Smooth muscle cell (in vitro differentiated cells): ENCODE results near the gene PHACTR1. TPM values are rescaled to one million over a fixed set of nuclear protein-coding genes. Genes with fewer than 3 reads are reported as not detected.

Experiments used
- DNase-seq: peaks from one replicate; lab custom pipeline; 2025; ENCODE audit not compliant: unreplicated experiment; lab: John Stamatoyannopoulos, UW
- H2AFZ ChIP-seq: fragments of 200-600 bp; sonication (generic); 2 replicates; pipeline ENCODE4 v1.6.0; 2016; ENCODE audit warnings: antibody characterized with exemption, low read depth, mild to moderate bottlenecking
- H3F3A ChIP-seq: fragments of 200-600 bp; sonication (generic); 2 replicates; pipeline ENCODE4 v1.6.0; 2017; ENCODE audit warnings: antibody characterized with exemption, low read depth
- H3K27ac ChIP-seq: fragments of 200-600 bp; sonication (generic); 2 replicates; pipeline ENCODE4 v1.5.1; 2016; ENCODE audit warnings: low read depth, mild to moderate bottlenecking
- H3K27me3 ChIP-seq: fragments of 200-600 bp; sonication (generic); 2 replicates; pipeline ENCODE4 v1.6.1; 2016; ENCODE audit warnings: low read depth, mild to moderate bottlenecking
- H3K36me3 ChIP-seq: fragments of 200-600 bp; sonication (generic); 2 replicates; pipeline ENCODE4 v1.5.1; 2016; ENCODE audit warnings: low read depth
- H3K4me1 ChIP-seq: fragments of 200-600 bp; sonication (generic); 2 replicates; pipeline ENCODE4 v1.5.1; 2016; ENCODE audit warnings: low read depth
- H3K4me2 ChIP-seq: fragments of 200-600 bp; sonication (generic); 2 replicates; pipeline ENCODE4 v1.6.0; 2016; ENCODE audit warnings: mild to moderate bottlenecking
- H3K4me3 ChIP-seq: fragments of 200-600 bp; sonication (generic); 2 replicates; pipeline ENCODE4 v1.5.1; 2016; ENCODE audit warnings: mild to moderate bottlenecking
- H3K79me2 ChIP-seq: fragments of 200-600 bp; sonication (generic); 2 replicates; pipeline ENCODE4 v1.6.0; 2016; ENCODE audit warnings: low read depth, mild to moderate bottlenecking
- H3K9ac ChIP-seq: fragments of 200-600 bp; sonication (generic); 2 replicates; pipeline ENCODE4 v1.6.0; 2016; ENCODE audit warnings: low read depth
- H3K9me3 ChIP-seq: fragments of 200-600 bp; sonication (generic); replicated peaks from 2 replicates; pipeline ENCODE4 v1.5.1; 2016; ENCODE audit warnings: low read depth
- H4K20me1 ChIP-seq: fragments of 200-600 bp; sonication (generic); 2 replicates; pipeline ENCODE4 v1.6.0; 2016; ENCODE audit warnings: low read depth
- WGBS: methylation state at CpG from one replicate; pipeline ENCODE4 v1.1.7; 2016; ENCODE audit warnings: low lambda C conversion rate; 5-methylcytosine and 5-hydroxymethylcytosine counted together
- polyA plus RNA-seq: library from polyadenylated mRNA; unstranded; fragments of >200 nt; fragmentation: Nextera tagmentation; extraction: Ambion mirVana; gene quantifications from 2 replicates; pipeline ENCODE4 v1.2.1, GENCODE V29; 2016
- total RNA-seq: library from RNA; depleted of rRNA; stranded (reverse); fragments of >200 nt; gene quantifications from 2 replicates; pipeline ENCODE4 v1.2.3, GENCODE V29; 2014
- TF ChIP-seq, protein P1 (sequence below): fragments of 200-600 bp; sonication (generic); IDR thresholded peaks from 2 replicates; pipeline ENCODE4 v1.5.1; 2017; ENCODE audit warnings: borderline replicate concordance, mild to moderate bottlenecking, antibody characterized with exemption; ENCODE audit not compliant: insufficient read depth, poor library complexity, severe bottlenecking

Gene PHACTR1
- total and polyA plus RNA-seq, 2 experiments from 2014 or later: 0.09 to 0.67 TPM

DNA sequence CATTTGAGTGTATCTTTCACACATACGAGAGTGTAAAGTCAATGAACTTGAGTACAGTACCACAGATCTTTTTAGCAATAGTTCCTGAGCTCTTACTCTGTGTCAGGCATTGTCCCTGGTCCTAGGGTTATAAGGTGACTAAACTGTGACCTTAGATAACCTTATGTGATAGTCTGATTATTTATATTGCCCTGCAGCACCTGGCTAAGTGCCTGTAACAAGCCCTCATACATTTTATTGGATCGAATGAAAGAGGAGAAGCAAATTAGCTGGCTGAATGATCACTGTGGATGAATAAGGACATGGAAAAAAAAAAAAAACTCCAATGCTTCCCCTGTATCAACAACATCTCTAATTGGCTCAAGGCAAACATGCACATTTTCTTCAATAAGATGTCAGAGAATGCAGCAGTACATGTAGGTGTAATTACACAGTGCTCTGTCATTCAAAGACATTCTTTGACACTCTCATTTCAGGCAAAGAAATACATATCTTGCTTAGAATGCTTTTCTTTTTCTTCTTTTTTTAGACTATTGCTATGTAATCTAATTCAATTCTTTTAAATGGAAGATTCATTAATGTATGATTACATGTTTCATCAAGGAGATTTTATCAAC, 153.4 kb downstream of the PHACTR1 start:
- Histone ChIP-seq H3K4me2 (no peak overlapping the region), H2AFZ (no peak overlapping the region), H3K27me3 (peaks cover 42% of the 10 kb centered on the region), H3F3A (no peaks in the 10 kb centered on the region), H3K9ac (no peak overlapping the region), H3K9me3 (no peaks in the 10 kb centered on the region), H3K4me3 (no peak overlapping the region), H3K27ac (no peak overlapping the region), H3K36me3 (no peaks in the 10 kb centered on the region), H3K4me1 (peaks cover 12% of the 10 kb centered on the region), H4K20me1 (no peaks in the 10 kb centered on the region), H3K79me2 (no peaks in the 10 kb centered on the region)
- WGBS: 82% methylated on average over 2 of the region's 2 CpGs
- TF ChIP-seq, protein P1, sequence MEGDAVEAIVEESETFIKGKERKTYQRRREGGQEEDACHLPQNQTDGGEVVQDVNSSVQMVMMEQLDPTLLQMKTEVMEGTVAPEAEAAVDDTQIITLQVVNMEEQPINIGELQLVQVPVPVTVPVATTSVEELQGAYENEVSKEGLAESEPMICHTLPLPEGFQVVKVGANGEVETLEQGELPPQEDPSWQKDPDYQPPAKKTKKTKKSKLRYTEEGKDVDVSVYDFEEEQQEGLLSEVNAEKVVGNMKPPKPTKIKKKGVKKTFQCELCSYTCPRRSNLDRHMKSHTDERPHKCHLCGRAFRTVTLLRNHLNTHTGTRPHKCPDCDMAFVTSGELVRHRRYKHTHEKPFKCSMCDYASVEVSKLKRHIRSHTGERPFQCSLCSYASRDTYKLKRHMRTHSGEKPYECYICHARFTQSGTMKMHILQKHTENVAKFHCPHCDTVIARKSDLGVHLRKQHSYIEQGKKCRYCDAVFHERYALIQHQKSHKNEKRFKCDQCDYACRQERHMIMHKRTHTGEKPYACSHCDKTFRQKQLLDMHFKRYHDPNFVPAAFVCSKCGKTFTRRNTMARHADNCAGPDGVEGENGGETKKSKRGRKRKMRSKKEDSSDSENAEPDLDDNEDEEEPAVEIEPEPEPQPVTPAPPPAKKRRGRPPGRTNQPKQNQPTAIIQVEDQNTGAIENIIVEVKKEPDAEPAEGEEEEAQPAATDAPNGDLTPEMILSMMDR: no peak
- DNase-seq: no peak

DNA sequence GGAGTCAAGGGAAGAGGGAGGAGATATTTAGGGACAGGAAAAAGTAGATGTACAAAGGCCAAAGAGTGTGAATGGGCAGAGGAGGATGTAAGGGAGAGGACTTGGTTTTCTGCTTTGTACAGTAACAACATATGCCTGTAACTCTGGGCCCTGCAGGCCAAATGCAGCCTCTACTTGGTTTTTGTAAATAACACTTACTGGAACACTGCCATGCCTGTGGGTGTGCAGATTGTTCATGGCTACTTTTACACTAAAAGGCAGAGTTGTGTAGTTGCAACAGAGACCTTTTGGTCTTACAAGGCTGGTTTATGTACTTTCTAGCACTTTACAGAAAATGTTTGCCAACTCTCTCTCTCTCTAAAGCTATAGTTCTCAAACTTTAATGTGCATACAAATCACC, 157.1 kb downstream of the PHACTR1 start:
- no peak overlapping the region for H2AFZ ChIP-seq
- no peak for DNase-seq
- H3F3A ChIP-seq: no peaks in the 10 kb centered on the region
- H3K4me3 ChIP-seq: no peak overlapping the region
- no peaks in the 10 kb centered on the region for H3K36me3 ChIP-seq
- H4K20me1 ChIP-seq: no peaks in the 10 kb centered on the region
- no peaks in the 10 kb centered on the region for H3K79me2 ChIP-seq
- H3K4me2 ChIP-seq: no peak overlapping the region
- peaks cover 52% of the 10 kb centered on the region for H3K27me3 ChIP-seq
- TF ChIP-seq, protein P1: no peak
- no peak overlapping the region for H3K27ac ChIP-seq
- no peak overlapping the region for H3K9ac ChIP-seq
- H3K4me1 ChIP-seq: no peaks in the 10 kb centered on the region
- H3K9me3 ChIP-seq: no peaks in the 10 kb centered on the region

DNA sequence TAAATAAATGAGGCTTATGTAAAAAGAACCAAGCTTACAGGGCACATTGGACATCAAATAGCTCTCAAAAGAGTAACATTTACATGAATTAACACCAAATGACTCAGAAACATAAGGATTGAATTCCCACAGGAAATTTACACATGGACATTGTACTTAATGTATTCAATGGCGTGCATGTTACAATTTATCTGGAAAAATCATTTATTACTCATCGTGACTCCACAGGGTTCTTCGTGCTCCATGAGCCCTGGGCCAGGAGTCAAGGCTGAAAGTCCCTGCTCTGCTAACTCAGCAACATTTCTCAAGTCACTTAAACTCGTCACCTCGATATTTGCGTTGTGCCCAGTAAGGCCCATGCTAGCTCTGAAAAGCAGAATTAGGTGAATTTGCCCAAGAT, 158.5 kb downstream of the PHACTR1 start:
- Histone ChIP-seq H3K36me3 (no peaks in the 10 kb centered on the region), H2AFZ (no peak overlapping the region), H3K4me1 (no peaks in the 10 kb centered on the region), H4K20me1 (no peaks in the 10 kb centered on the region), H3K4me3 (no peak overlapping the region), H3K9me3 (no peaks in the 10 kb centered on the region), H3K9ac (no peak overlapping the region), H3K4me2 (no peak overlapping the region), H3K79me2 (no peaks in the 10 kb centered on the region), H3K27ac (no peak overlapping the region), H3K27me3 (peaks cover 58% of the 10 kb centered on the region), H3F3A (no peaks in the 10 kb centered on the region)
- DNase-seq: no peak
- WGBS: 86% methylated on average over 6 of the region's 6 CpGs
- TF ChIP-seq, protein P1: no peak

DNA sequence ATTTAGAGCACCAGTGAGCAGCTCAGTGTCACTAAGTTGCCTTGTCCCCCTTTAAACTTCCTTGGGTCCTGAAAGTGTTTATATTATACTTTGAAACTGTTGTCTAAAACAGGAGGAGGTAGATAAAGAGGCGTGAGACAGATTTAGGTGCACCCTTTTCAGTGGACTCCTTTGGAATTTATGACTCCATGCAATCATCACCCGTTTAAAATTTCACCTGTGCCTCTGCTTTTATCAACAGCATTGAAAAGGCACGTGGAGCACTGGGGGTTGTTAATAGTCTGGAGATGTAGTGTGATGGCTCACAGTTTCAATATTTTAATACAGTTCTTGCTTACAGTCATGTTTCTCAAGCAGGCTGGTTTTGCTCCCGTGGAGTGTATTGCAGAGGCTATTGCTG, 162.2 kb downstream of the PHACTR1 start:
- H3K79me2 ChIP-seq: no peaks in the 10 kb centered on the region
- no peak overlapping the region for H3K4me2 ChIP-seq
- H3K9ac ChIP-seq: no peak overlapping the region
- H3K4me1 ChIP-seq: no peaks in the 10 kb centered on the region
- H3K27ac ChIP-seq: no peak overlapping the region
- DNase-seq: no peak
- H4K20me1 ChIP-seq: no peaks in the 10 kb centered on the region
- no peaks in the 10 kb centered on the region for H3K36me3 ChIP-seq
- no peaks in the 10 kb centered on the region for H3F3A ChIP-seq
- H3K9me3 ChIP-seq: no peaks in the 10 kb centered on the region
- TF ChIP-seq, protein P1: no peak
- no peak overlapping the region for H2AFZ ChIP-seq
- H3K27me3 ChIP-seq: peaks cover 70% of the 10 kb centered on the region
- 86% methylated on average over 4 of the region's 4 CpGs for WGBS
- H3K4me3 ChIP-seq: no peak overlapping the region
